Measurements from ENCODE around the gene ALKBH8. TPM values are rescaled to one million over a fixed set of nuclear protein-coding genes. Genes with fewer than 3 reads are reported as not detected.

The ALKBH8 gene
- total and polyA plus RNA-seq, 2 of the 13 experiments (the other 11 are each of a cell fraction or from before 2014, with no cell fraction given), result 2.4 to 9.1 TPM

DNA sequence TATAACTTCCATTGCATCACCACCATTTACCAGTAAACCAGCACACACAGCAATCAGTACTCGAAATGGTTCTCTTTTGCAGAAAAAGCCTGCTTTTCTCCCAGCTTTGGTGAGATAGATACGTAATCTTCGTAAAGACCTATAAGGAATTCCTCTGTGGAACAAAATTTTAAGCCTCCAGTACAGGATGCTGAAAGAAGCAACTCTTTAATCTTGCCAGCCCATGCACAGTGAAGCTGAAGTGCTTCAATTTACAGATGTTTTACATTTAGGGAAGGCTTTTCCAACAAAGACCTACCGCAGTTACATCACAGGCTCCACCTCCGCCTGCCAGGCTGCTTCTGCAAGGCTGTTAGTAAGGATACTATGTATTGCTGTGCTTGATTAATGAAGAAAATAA is 27.3 kb upstream of the ALKBH8 start (continued):
- TF ChIP-seq, protein P1, sequence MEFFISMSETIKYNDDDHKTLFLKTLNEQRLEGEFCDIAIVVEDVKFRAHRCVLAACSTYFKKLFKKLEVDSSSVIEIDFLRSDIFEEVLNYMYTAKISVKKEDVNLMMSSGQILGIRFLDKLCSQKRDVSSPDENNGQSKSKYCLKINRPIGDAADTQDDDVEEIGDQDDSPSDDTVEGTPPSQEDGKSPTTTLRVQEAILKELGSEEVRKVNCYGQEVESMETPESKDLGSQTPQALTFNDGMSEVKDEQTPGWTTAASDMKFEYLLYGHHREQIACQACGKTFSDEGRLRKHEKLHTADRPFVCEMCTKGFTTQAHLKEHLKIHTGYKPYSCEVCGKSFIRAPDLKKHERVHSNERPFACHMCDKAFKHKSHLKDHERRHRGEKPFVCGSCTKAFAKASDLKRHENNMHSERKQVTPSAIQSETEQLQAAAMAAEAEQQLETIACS (CRISPR knock-in tag; IDR thresholded peaks at IDR 0.05), result no peak
- TF ChIP-seq KMT2A (CRISPR knock-in tag; IDR thresholded peaks at IDR 0.05), result no peak

DNA sequence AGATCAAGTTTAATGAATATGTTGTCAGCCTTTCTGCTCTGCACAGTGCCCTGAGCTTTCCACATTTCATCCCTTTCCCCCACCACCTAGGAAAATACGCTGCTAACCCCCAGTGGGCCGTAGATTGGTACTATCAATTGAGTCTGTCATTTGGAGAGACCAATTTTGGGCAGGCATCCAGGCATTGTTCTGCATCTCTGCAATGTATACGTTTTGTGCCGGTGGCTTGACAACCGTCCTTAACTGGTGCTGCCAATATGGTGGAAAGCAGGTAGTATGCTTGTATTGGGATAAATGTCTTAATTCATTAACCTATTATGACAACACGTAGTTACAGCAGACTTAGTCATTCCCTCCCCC is 26.7 kb upstream of the ALKBH8 start:
- Histone ChIP-seq H2AFZ (ENCODE audit: low read length) (no peak overlapping the region), H3K9me3 (ENCODE audit: low read length) (no peaks in the 10 kb centered on the region), H3K9ac (ENCODE audit: insufficient read depth, low read depth, low read length) (no peak overlapping the region), H3K36me3 (replicated peaks in 1 of 2; ENCODE audit: control insufficient read depth in 1 of 2, insufficient read depth in 2 of 2, low read length in 2 of 2) (no peaks in the 10 kb centered on the region), H3K27me3 (ENCODE audit: control insufficient read depth in 1 of 2, insufficient read depth in 2 of 2, low read length in 2 of 2) (peaks cover 0 to 41% of the 10 kb centered on the region in 2 experiments; a peak in 3 of 5 replicates), H3K4me2 (ENCODE audit: low read depth, low read length) (no peak overlapping the region; the same call in 1 of the 2 replicates), H3K4me3 (replicated peaks in 1 of 3; ENCODE audit: insufficient read depth in 1 of 3, low read depth in 2 of 3, low read length in 3 of 3) (no peak overlapping the region), H3K4me1 (ENCODE audit: insufficient read depth, low read length) (peaks cover 21% of the 10 kb centered on the region), H4K20me1 (ENCODE audit: insufficient read depth, low read length) (no peaks in the 10 kb centered on the region), H3K27ac (ENCODE audit: extremely low read length, insufficient read depth, low read length) (no peak overlapping the region), H3K79me2 (ENCODE audit: insufficient read depth, low read length) (no peaks in the 10 kb centered on the region)
- ChIA-PET CTCF (ENCODE audit: low intra/inter-chr PET ratio, low total read pairs) (no interaction called here), POLR2A (no interaction called here)
- no TSS peak for BruUV-seq (replicated peaks)
- intact Hi-C loops (cut with micrococcal nuclease; ENCODE audit: unreplicated experiment), result no loop called here
- no peak for DNase-seq (ENCODE audit: low spot score)
- in situ Hi-C loops (cut with HindIII; ENCODE audit: extremely low pct_ligation_motif_present, low pct_unique_long_range_greater_than_20kb), result no loop called here
- no peak for FAIRE-seq
- ATAC-seq, result no peak
- TF ChIP-seq HIVEP1 (CRISPR knock-in tag; IDR thresholded peaks at IDR 0.05) (no peak), THYN1 (CRISPR knock-in tag; IDR thresholded peaks at IDR 0.05; ENCODE audit: borderline replicate concordance, low read depth) (no peak), ZNF720 (CRISPR knock-in tag; IDR thresholded peaks at IDR 0.05) (no peak)
- TF ChIP-seq, protein P2, sequence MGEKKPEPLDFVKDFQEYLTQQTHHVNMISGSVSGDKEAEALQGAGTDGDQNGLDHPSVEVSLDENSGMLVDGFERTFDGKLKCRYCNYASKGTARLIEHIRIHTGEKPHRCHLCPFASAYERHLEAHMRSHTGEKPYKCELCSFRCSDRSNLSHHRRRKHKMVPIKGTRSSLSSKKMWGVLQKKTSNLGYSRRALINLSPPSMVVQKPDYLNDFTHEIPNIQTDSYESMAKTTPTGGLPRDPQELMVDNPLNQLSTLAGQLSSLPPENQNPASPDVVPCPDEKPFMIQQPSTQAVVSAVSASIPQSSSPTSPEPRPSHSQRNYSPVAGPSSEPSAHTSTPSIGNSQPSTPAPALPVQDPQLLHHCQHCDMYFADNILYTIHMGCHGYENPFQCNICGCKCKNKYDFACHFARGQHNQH (CRISPR knock-in tag; IDR thresholded peaks at IDR 0.05), result no peak
- 32% methylated on average over 6 of the region's 6 CpGs for WGBS (ENCODE audit: low lambda C conversion rate)
